Measurements from ENCODE around the gene AMACR.
A peak's percentile ranks its signal among the peaks of the same experiment; 100 is the strongest.
"Not testable (repeated sequence)": the region's sequence is repeated elsewhere in the genome, so short reads cannot be mapped to it uniquely, and the experiment has no call there.

The AMACR gene

DNA sequence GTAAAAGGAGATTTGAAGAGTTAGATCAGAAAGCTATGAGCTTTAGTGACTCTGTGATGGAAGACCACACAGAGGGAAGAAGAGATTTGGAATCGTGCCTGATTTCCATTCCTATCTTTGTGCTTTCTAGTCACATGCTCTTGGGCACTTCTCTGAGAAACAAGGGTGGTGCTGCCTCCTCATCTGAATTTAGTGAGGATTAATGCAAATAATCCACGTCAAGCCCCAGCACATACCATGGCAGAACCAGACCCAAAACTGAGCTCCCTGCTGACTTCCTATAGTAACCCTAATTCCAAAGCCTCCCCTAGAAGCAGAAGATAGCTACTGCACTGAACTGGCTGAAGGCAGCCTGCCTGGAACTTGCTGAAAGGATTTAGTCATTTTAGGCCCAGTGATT, 41.0 kb downstream of the AMACR start:
- no peak for DNase-seq

GRCh38 chr5:33964132-33964700, 43.6 kb downstream of the AMACR start:
- peak in 2 of 4 experiments; percentile 35 to 41 for DNase-seq

- DNase-seq: no peak
Measured at GRCh38 chr5:33958176-33958575, 49.7 kb downstream of the AMACR start.

- no peak for DNase-seq
Measured at GRCh38 chr5:33957577-33958150, 50.2 kb downstream of the AMACR start.

GRCh38 chr5:33952175-33952574, 55.7 kb downstream of the AMACR start:
- DNase-seq: not testable (repeated sequence)

DNA sequence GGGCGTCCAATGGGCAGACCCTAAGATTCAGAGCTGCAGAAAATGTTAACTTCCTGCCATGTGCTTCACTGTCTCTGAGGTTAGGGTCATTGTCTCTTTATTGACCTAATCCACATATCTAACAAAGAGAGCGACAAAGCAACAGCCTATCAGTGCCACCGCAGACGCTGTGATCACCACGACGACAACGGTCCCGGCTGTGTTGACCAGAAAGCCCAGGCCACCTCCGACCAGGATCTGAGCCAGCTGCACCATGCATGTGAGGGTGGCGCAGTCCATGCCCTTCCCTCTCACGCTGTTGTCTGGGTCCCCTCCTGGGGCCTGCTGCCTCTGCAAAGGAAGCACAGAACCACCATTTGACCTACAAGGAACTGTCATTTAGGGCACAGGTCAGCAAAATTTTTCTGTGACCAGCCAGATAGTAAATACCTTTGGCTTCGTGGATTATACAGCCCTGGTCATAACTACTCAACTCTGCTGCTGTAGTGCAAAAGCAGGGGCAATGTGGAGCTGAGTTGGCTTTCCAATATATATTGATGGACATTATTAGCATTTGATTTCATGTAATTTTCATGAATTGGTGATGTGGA, 63.2 kb downstream of the AMACR start:
- no peak for DNase-seq

DNA sequence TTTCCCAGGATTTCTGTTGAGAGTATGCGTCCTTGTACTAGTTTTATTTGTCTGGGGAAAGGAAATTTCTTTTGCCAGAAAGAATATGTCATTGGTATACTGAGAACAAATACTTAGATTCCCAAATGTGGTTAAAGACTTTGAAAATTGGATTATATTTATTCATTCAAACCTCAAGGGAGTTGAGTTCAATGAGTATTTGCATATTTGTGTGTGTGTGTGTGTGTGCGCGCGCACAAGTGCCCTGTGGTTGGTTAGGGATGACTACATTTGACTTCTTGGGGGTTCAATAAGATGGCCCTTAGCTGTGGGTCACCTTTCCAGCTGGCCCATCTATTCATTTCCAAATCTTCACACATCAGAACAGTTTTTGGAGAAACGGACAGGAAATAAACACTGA, 66.8 kb downstream of the AMACR start:
- no peak for DNase-seq

DNA sequence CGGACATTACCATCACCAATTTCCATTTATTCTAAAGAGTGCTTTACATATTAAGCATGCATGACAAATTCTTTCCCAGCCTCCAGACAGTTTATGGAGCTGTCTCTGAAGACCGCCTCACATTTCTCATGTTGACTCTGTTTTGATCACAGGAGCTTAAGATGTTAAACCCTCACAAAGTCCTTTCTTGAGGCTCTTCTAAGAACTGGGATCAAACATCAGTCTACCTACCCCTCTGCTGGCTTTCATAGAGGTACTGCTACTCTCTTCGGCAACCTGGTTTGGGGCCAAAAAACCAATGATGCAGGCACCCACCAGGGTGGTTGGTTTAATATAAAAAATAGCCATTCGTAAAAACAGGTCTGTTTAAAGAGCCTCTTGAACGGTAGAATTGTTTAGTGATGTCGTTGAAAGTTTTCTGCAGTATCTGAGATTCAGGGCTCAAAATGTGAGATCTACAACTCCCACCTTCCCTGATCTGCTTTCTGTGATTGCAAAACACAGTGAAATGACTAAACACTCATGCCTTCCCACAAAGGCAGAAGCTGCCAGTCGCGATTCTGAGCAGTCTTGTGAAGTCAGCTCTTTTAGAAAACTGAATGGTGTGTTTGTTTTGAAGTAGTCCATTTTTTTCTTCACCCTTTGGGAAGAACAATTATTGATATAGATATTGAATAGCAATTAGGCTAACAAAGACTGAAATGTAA, 68.1 kb downstream of the AMACR start:
- DNase-seq: peak in 3 of 4 experiments; percentile 26 to 36 (median 33)

- DNase-seq: no peak
Measured at GRCh38 chr5:33938881-33939280, 69.0 kb downstream of the AMACR start.

- DNase-seq: no peak
Measured at GRCh38 chr5:33938507-33938796, 69.4 kb downstream of the AMACR start.

- no peak for DNase-seq
Measured at GRCh38 chr5:33937707-33938506, 69.9 kb downstream of the AMACR start.

DNA sequence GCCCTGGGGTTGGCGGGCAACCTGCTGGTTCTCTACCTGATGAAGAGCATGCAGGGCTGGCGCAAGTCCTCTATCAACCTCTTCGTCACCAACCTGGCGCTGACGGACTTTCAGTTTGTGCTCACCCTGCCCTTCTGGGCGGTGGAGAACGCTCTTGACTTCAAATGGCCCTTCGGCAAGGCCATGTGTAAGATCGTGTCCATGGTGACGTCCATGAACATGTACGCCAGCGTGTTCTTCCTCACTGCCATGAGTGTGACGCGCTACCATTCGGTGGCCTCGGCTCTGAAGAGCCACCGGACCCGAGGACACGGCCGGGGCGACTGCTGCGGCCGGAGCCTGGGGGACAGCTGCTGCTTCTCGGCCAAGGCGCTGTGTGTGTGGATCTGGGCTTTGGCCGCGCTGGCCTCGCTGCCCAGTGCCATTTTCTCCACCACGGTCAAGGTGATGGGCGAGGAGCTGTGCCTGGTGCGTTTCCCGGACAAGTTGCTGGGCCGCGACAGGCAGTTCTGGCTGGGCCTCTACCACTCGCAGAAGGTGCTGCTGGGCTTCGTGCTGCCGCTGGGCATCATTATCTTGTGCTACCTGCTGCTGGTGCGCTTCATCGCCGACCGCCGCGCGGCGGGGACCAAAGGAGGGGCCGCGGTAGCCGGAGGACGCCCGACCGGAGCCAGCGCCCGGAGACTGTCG, 70.7 kb downstream of the AMACR start:
- no peak for DNase-seq

DNA sequence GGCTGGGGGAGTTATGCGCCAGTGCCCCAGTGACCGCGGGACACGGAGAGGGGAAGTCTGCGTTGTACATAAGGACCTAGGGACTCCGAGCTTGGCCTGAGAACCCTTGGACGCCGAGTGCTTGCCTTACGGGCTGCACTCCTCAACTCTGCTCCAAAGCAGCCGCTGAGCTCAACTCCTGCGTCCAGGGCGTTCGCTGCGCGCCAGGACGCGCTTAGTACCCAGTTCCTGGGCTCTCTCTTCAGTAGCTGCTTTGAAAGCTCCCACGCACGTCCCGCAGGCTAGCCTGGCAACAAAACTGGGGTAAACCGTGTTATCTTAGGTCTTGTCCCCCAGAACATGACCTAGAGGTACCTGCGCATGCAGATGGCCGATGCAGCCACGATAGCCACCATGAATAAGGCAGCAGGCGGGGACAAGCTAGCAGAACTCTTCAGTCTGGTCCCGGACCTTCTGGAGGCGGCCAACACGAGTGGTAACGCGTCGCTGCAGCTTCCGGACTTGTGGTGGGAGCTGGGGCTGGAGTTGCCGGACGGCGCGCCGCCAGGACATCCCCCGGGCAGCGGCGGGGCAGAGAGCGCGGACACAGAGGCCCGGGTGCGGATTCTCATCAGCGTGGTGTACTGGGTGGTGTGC, 71.4 kb downstream of the AMACR start, which contains the start of gene RXFP3:
RXFP3 (plus strand) TSS at position 6 of the 636 bp plus-strand sequence; CDS start at position 361, 355 bp downstream.
- DNase-seq: no peak
